K562 (cell line): ENCODE data around the gene ZNF584. TPM values are rescaled to one million over a fixed set of nuclear protein-coding genes. Genes with fewer than 3 reads are reported as not detected.

Source experiments
- BACH1 ChIP-seq: fragments of 200-800 bp; sonication (Bioruptor generic); IDR thresholded peaks from 2 replicates; pipeline ENCODE4 v1.6.1; 2016; ENCODE audit warnings: missing genetic modification characterization, missing compliant biosample characterization
- KLF16 ChIP-seq: IDR thresholded peaks from 2 replicates; pipeline ENCODE4 v1.6.1; 2016; ENCODE audit warnings: antibody characterized with exemption
- MXI1 ChIP-seq: IDR thresholded peaks from 2 replicates; pipeline ENCODE4 v1.6.1; 2011; ENCODE audit warnings: low read depth, mild to moderate bottlenecking, improper control_type of control experiment, low read length
- NFE2 ChIP-seq: IDR thresholded peaks from 2 replicates; pipeline ENCODE4 v1.6.1; 2014; ENCODE audit warnings: antibody characterized with exemption, low read depth
- RFX5 ChIP-seq: IDR thresholded peaks from 2 replicates; pipeline ENCODE4 v1.6.1; 2011; ENCODE audit warnings: low read depth, mild to moderate bottlenecking, improper control_type of control experiment, low read length
- SRSF1 ChIP-seq: fragments of 200-400 bp; formaldehyde crosslinking; IDR thresholded peaks from 2 replicates; pipeline ENCODE4 v1.6.1; 2017; ENCODE audit warnings: mild to moderate bottlenecking, low read depth, low read length, moderate library complexity
- TCFL5 ChIP-seq: fragments of 250-450 bp; sonication (Bioruptor Pico); conservative IDR thresholded peaks from 2 replicates; pipeline ENCODE4 v1.6.1; 2021; ENCODE audit warnings: mild to moderate bottlenecking, moderate library complexity, matching md5 sums
- ZNF224 ChIP-seq: sonication (generic); formaldehyde crosslinking; IDR thresholded peaks from 2 replicates; pipeline ENCODE4 v1.8.0; 2022; ENCODE audit warnings: mild to moderate bottlenecking, missing genetic modification reagents
- ZNF436 ChIP-seq: fragments of 250-450, 450-650 bp; sonication (Bioruptor Pico); formaldehyde crosslinking; IDR thresholded peaks from 2 replicates; pipeline ENCODE4 v1.7.0; 2020; ENCODE audit warnings: mild to moderate bottlenecking
- ZNF57 ChIP-seq: fragments of 450-650 bp; formaldehyde crosslinking; IDR thresholded peaks from 2 replicates; pipeline ENCODE4 v1.4.0; 2020; ENCODE audit warnings: mild to moderate bottlenecking, moderate library complexity
- ZNF586 ChIP-seq: fragments of 450-650 bp; formaldehyde crosslinking; conservative IDR thresholded peaks from 2 replicates; pipeline ENCODE4 v1.4.0; 2020; ENCODE audit warnings: mild to moderate bottlenecking, moderate library complexity
- ZNF785 ChIP-seq: fragments of 250-450 bp; sonication (Bioruptor Pico); IDR thresholded peaks from 2 replicates; pipeline ENCODE4 v1.4.0; 2020; ENCODE audit warnings: mild to moderate bottlenecking
- polyA plus RNA-seq, 8 experiments: library from polyadenylated mRNA; depleted of rRNA in 4 of 8; stranded (reverse) in 5 of 8; unstranded in 3 of 8; fragments of >200 nt; fragmentation: Nextera tagmentation in 2 of 8; fragmentation: Illumina TruSeq in 1 of 8; extraction: Ambion mirVana in 2 of 8; extraction: Trizol in 1 of 8; gene quantifications; 2 replicates each; pipeline versions ENCODE4 v1.2.1 to v1.2.3, GENCODE V29; 2011 to 2014; ENCODE audit warnings: inconsistent platforms in 1 of 8, missing spikeins in 1 of 8
- total RNA-seq, 7 experiments: library from RNA; depleted of rRNA in 6 of 7; stranded (reverse); fragments of >200 nt in 6 of 7; fragmentation: Illumina TruSeq in 2 of 7; extraction: Trizol in 2 of 7; gene quantifications; 2 replicates each; pipeline versions ENCODE4 v1.2.1 to v1.2.3, GENCODE V29; 2011 to 2021; ENCODE audit warnings: low replicate concordance in 1 of 7
- TF ChIP-seq, protein P1 (sequence below): fragments of 450-650 bp; IDR thresholded peaks from 2 replicates; pipeline ENCODE4 v1.6.1; 2018; ENCODE audit not compliant: partially characterized antibody
- TF ChIP-seq, protein P2 (sequence below): conservative IDR thresholded peaks from 2 replicates; pipeline ENCODE4 v1.6.1; 2011; ENCODE audit warnings: low read depth, mild to moderate bottlenecking, low read length; ENCODE audit not compliant: control insufficient read depth
- TF ChIP-seq, protein P3 (sequence below): fragments of 150-350 bp; IDR thresholded peaks from 2 replicates; pipeline ENCODE4 v1.6.1; 2014; ENCODE audit warnings: low read depth, mild to moderate bottlenecking, low read length, borderline replicate concordance
- TF ChIP-seq, protein P4 (sequence below), 2 experiments: fragments of 450-650 bp; IDR thresholded peaks; 2 replicates each; pipeline ENCODE4 v1.6.1; 2016

Gene ZNF584
- total and polyA plus RNA-seq, 9 of the 15 experiments (the other 6 are each of a cell fraction or from before 2014, with no cell fraction given): 5.8 to 43.4 (median 24.6) TPM

DNA sequence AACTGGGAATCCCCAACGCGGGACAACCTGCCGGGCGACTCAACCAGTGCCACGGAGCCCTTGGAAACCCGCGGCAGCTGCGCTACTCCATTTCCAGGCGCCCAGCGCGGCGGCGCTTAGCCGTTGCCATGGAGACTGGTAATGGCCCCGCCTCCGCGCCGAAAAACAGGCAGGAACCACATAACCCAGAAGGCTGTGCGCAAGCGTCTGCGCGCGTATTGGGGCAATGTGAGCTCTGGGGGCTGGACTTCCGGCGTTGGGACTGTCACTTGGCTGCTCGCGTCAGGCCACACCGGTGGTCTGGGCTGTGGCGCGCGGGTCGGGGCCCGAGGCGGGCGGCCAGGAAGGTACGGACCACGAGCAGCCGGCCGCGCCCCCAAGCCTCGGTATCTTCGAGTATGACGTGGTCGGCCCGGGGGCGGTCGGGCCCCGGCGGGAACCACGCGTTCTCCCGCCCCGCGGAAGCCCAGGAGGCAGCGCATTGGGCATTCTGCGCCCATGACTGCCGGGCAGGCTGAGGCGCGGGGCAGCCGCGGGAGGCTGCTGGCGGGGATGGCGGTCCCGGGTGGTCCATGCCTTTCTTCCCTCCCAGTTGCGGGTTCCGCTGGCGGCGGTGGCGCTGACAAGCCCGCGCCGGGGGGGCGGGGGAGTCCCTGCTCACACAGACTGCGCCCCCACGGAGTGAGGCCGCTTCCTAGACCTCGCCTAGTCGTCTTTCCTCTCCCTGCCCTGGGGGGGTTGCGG lies 43.1 kb downstream of the ZNF584 start, which contains the start of gene ZNF324B (continued):
- TF ChIP-seq TCFL5: no peak
- TF ChIP-seq, protein P1, sequence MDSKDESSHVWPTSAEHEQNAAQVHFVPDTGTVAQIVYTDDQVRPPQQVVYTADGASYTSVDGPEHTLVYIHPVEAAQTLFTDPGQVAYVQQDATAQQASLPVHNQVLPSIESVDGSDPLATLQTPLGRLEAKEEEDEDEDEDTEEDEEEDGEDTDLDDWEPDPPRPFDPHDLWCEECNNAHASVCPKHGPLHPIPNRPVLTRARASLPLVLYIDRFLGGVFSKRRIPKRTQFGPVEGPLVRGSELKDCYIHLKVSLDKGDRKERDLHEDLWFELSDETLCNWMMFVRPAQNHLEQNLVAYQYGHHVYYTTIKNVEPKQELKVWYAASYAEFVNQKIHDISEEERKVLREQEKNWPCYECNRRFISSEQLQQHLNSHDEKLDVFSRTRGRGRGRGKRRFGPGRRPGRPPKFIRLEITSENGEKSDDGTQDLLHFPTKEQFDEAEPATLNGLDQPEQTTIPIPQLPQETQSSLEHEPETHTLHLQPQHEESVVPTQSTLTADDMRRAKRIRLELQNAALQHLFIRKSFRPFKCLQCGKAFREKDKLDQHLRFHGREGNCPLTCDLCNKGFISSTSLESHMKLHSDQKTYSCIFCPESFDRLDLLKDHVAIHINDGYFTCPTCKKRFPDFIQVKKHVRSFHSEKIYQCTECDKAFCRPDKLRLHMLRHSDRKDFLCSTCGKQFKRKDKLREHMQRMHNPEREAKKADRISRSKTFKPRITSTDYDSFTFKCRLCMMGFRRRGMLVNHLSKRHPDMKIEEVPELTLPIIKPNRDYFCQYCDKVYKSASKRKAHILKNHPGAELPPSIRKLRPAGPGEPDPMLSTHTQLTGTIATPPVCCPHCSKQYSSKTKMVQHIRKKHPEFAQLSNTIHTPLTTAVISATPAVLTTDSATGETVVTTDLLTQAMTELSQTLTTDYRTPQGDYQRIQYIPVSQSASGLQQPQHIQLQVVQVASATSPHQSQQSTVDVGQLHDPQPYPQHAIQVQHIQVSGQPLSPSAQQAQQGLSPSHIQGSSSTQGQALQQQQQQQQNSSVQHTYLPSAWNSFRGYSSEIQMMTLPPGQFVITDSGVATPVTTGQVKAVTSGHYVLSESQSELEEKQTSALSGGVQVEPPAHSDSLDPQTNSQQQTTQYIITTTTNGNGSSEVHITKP: peak; percentile 34
- TF ChIP-seq, protein P2, sequence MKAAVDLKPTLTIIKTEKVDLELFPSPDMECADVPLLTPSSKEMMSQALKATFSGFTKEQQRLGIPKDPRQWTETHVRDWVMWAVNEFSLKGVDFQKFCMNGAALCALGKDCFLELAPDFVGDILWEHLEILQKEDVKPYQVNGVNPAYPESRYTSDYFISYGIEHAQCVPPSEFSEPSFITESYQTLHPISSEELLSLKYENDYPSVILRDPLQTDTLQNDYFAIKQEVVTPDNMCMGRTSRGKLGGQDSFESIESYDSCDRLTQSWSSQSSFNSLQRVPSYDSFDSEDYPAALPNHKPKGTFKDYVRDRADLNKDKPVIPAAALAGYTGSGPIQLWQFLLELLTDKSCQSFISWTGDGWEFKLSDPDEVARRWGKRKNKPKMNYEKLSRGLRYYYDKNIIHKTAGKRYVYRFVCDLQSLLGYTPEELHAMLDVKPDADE: peak; percentile 89; the same call in 1 of the 2 replicates
- no peak for TF ChIP-seq SRSF1
- TF ChIP-seq ZNF785 (CRISPR knock-in tag): no peak
- TF ChIP-seq NFE2: no peak
- TF ChIP-seq, protein P3, sequence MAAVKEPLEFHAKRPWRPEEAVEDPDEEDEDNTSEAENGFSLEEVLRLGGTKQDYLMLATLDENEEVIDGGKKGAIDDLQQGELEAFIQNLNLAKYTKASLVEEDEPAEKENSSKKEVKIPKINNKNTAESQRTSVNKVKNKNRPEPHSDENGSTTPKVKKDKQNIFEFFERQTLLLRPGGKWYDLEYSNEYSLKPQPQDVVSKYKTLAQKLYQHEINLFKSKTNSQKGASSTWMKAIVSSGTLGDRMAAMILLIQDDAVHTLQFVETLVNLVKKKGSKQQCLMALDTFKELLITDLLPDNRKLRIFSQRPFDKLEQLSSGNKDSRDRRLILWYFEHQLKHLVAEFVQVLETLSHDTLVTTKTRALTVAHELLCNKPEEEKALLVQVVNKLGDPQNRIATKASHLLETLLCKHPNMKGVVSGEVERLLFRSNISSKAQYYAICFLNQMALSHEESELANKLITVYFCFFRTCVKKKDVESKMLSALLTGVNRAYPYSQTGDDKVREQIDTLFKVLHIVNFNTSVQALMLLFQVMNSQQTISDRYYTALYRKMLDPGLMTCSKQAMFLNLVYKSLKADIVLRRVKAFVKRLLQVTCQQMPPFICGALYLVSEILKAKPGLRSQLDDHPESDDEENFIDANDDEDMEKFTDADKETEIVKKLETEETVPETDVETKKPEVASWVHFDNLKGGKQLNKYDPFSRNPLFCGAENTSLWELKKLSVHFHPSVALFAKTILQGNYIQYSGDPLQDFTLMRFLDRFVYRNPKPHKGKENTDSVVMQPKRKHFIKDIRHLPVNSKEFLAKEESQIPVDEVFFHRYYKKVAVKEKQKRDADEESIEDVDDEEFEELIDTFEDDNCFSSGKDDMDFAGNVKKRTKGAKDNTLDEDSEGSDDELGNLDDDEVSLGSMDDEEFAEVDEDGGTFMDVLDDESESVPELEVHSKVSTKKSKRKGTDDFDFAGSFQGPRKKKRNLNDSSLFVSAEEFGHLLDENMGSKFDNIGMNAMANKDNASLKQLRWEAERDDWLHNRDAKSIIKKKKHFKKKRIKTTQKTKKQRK: peak; percentile 55; the same call in 1 of the 2 replicates
- TF ChIP-seq, protein P4, sequence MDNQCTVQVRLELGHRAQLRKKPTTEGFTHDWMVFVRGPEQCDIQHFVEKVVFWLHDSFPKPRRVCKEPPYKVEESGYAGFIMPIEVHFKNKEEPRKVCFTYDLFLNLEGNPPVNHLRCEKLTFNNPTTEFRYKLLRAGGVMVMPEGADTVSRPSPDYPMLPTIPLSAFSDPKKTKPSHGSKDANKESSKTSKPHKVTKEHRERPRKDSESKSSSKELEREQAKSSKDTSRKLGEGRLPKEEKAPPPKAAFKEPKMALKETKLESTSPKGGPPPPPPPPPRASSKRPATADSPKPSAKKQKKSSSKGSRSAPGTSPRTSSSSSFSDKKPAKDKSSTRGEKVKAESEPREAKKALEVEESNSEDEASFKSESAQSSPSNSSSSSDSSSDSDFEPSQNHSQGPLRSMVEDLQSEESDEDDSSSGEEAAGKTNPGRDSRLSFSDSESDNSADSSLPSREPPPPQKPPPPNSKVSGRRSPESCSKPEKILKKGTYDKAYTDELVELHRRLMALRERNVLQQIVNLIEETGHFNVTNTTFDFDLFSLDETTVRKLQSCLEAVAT (IDR thresholded peaks at IDR 0.05): no peak
- TF ChIP-seq ZNF57 (CRISPR knock-in tag): no peak
- no peak for TF ChIP-seq ZNF436 (CRISPR knock-in tag)
- TF ChIP-seq MXI1: peak; percentile 87
- TF ChIP-seq KLF16: no peak
- no peak for TF ChIP-seq ZNF224
- TF ChIP-seq RFX5: no peak
- no peak for TF ChIP-seq BACH1
- TF ChIP-seq ZNF586 (CRISPR knock-in tag): no peak
